Ectodermal cell (in vitro differentiated cells): ENCODE data around the gene L2HGDH.

Experiments
- H3K27ac ChIP-seq: 2 replicates; pipeline ENCODE4 v1.7.0; 2013; ENCODE audit warnings: mild to moderate bottlenecking, low read depth, low read length; ENCODE audit not compliant: insufficient read depth, poor library complexity, severe bottlenecking
- H3K27me3 ChIP-seq: 2 replicates; pipeline ENCODE4 v1.7.0; 2013; ENCODE audit warnings: mild to moderate bottlenecking, low read length; ENCODE audit not compliant: insufficient read depth, control insufficient read depth, poor library complexity, severe bottlenecking
- H3K36me3 ChIP-seq: one replicate; pipeline ENCODE4 v1.7.0; 2013; ENCODE audit warnings: low read length; ENCODE audit not compliant: control insufficient read depth, insufficient read depth
- H3K4me1 ChIP-seq: one replicate; pipeline ENCODE4 v1.7.0; 2013; ENCODE audit warnings: low read length; ENCODE audit not compliant: control insufficient read depth, insufficient read depth
- H3K4me3 ChIP-seq: 2 replicates; pipeline ENCODE4 v1.7.0; 2013; ENCODE audit warnings: low read depth, low read length, control low read depth; ENCODE audit not compliant: insufficient read depth
- H3K9me3 ChIP-seq: 2 replicates; pipeline ENCODE4 v1.7.0; 2013; ENCODE audit warnings: mild to moderate bottlenecking, low read length, moderate library complexity; ENCODE audit not compliant: control insufficient read depth
- WGBS, 2 experiments: methylation state at CpG; one replicate each; pipeline ENCODE4 v1.1.7; 2013; ENCODE audit warnings: missing lambda C conversion rate in 2 of 2; 5-methylcytosine and 5-hydroxymethylcytosine counted together

L2HGDH gene

GRCh38 chr14:50352584-50352983, 40.6 kb upstream of the L2HGDH start:
- Histone ChIP-seq H3K27ac (no peak overlapping the region), H3K4me3 (no peak overlapping the region), H3K36me3 (no peaks in the 10 kb centered on the region), H3K9me3 (no peaks in the 10 kb centered on the region), H3K27me3 (no peaks in the 10 kb centered on the region), H3K4me1 (peaks cover under 1% of the 10 kb centered on the region)
- WGBS, 2 experiments = 76 to 92% methylated on average over 4 of the region's 4 CpGs

- H3K27me3 ChIP-seq = no peaks in the 10 kb centered on the region
- no peak overlapping the region for H3K27ac ChIP-seq
- H3K4me3 ChIP-seq = no peak overlapping the region
- no peaks in the 10 kb centered on the region for H3K4me1 ChIP-seq
- no peaks in the 10 kb centered on the region for H3K9me3 ChIP-seq
- no peaks in the 10 kb centered on the region for H3K36me3 ChIP-seq
- 95 to 98% methylated on average over 2 of the region's 2 CpGs for WGBS, 2 experiments
These were observed 38.9 kb upstream of the L2HGDH start for GRCh38 chr14:50350975-50351374.

DNA sequence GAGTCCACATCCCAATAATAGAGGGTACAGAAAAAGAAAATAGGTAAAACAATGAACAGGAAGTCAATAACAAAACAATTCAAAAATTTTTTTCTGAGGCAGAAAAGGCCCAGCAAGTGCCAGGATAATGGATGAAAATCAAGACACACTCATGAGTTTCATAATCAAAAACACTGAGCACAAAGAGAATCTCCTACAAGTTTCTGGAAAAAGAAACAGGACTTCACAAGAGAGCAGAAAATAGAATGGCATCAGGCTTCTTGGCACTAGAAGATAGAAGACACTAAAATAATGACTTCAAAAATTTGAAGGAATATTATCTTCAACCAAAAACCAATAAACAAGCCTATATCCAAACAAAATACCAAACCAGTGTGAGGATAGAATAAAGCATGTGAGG, 36.9 kb upstream of the L2HGDH start:
- no peak overlapping the region for H3K27ac ChIP-seq
- no peaks in the 10 kb centered on the region for H3K36me3 ChIP-seq
- H3K4me1 ChIP-seq = no peaks in the 10 kb centered on the region
- H3K9me3 ChIP-seq = no peaks in the 10 kb centered on the region
- no peaks in the 10 kb centered on the region for H3K27me3 ChIP-seq
- no peak overlapping the region for H3K4me3 ChIP-seq

DNA sequence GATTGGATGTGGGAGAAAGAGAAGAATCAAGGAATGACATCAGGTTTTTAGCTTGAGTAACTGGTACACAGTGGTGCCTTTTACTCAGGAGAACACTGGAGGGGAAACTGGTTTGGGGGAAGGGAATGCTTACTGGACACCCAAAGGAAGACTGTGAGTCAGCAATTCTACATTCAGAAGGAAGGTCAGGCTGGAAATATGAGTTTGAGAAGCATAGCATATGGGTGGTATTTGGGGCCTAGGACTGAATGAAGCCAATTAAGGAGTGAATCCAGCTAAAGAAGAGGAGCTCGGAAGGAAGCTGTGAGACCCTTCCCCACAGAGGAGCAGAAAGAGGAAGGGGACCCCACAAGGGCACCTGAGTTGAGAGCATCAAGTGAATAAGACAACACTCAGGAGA, 35.5 kb upstream of the L2HGDH start:
- Histone ChIP-seq H3K36me3 (no peaks in the 10 kb centered on the region), H3K4me1 (no peaks in the 10 kb centered on the region), H3K4me3 (no peak overlapping the region), H3K27ac (no peak overlapping the region), H3K9me3 (no peaks in the 10 kb centered on the region), H3K27me3 (no peaks in the 10 kb centered on the region)
- WGBS, 2 experiments = 29 to 53% methylated on average over 1 of the region's 1 CpG

GRCh38 chr14:50345846-50346422, 33.9 kb upstream of the L2HGDH start:
- Histone ChIP-seq H3K9me3 (no peaks in the 10 kb centered on the region), H3K4me3 (no peak overlapping the region), H3K4me1 (no peaks in the 10 kb centered on the region), H3K27me3 (no peaks in the 10 kb centered on the region), H3K27ac (no peak overlapping the region), H3K36me3 (no peaks in the 10 kb centered on the region)
- WGBS, 2 experiments = 74 to 75% methylated on average over 6 of the region's 6 CpGs

DNA sequence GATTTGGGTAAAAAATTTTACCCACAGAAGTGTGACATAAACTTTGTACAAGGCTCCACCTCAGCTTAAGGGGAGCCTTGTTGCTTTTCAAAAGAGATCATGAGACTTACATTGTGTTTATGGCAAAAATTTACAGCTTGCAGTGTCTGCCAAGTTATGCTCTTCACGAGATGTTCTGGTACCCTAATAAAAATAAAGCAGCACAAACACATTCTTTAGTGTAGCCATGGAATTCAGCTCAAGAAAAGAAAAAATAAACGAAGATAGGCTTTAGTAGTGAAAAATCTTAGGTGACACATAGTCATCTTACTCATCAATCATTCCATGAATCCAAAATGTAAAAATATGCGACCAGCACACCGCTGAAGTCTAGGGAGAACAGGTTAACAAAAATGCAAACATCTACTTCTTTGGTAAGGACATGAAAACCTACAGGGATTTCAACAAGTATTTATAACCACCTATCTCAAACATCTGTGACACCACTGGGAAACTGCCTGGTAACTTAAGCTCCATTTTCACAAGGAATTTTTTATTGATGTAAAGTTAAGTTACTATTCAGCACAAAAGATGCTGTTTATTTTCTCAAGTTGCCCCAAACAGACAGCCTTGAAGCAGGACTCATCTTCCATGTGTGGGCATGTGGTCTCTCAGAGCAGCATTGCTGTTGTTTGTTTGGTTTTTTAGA, 33.0 kb upstream of the L2HGDH start:
- Histone ChIP-seq H3K9me3 (no peaks in the 10 kb centered on the region), H3K27ac (no peak overlapping the region)
- WGBS, 2 experiments = 91 to 98% methylated on average over 3 to 4 of the region's 4 CpGs

DNA sequence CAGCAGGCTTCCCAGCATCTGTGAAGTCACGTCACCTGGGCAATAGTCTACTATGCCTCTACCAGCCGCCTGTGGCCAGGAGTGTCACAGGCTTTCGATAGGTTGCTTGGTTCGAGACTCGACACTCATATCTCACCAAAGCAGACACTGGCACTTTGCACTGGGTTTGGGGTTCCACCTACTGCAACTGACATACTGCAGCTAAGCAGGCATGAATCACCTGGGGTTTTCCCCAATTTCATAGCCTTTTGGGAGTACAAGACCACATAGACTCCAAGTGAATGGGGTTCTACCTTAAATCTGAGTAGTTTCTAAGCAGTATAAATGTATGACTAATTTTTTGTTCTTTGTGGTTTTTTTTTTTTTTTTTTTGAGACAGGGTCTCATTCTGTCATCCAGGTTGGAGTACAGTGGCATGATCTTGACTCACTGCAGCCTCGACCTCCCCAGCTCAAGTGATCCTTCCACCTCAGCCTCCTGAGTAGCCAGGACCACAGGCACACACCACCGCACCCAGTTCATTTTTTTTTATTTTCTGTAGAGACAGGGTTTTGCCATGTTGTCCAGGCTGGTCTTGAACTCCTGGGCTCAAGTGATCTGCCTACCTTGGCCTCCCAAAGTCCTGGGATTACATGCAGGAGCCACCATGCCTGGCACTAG, 32.2 kb upstream of the L2HGDH start:
- H3K27me3 ChIP-seq = no peaks in the 10 kb centered on the region
- H3K9me3 ChIP-seq = no peaks in the 10 kb centered on the region
- H3K27ac ChIP-seq = no peak overlapping the region
- no peaks in the 10 kb centered on the region for H3K36me3 ChIP-seq
- H3K4me1 ChIP-seq = peaks cover 3% of the 10 kb centered on the region
- 93 to 94% methylated on average over 7 of the region's 7 CpGs for WGBS, 2 experiments
- H3K4me3 ChIP-seq = no peak overlapping the region

More for the DNA sequence above, 33.0 kb upstream of the L2HGDH start:
- H3K27me3 ChIP-seq = no peaks in the 10 kb centered on the region
- no peaks in the 10 kb centered on the region for H3K36me3 ChIP-seq
- no peak overlapping the region for H3K4me3 ChIP-seq
- H3K4me1 ChIP-seq = peaks cover 3% of the 10 kb centered on the region

GRCh38 chr14:50343434-50343833, 31.4 kb upstream of the L2HGDH start:
- peaks cover 3% of the 10 kb centered on the region for H3K4me1 ChIP-seq
- H3K36me3 ChIP-seq = no peaks in the 10 kb centered on the region
- H3K27ac ChIP-seq = no peak overlapping the region
- H3K27me3 ChIP-seq = no peaks in the 10 kb centered on the region
- no peaks in the 10 kb centered on the region for H3K9me3 ChIP-seq
- no peak overlapping the region for H3K4me3 ChIP-seq
- WGBS, 2 experiments = 100% methylated on average over 1 of the region's 1 CpG; no CpG with 5 or more reads in 1 of the 2 experiments

- peaks cover 3% of the 10 kb centered on the region for H3K4me1 ChIP-seq
- no peaks in the 10 kb centered on the region for H3K36me3 ChIP-seq
- no peaks in the 10 kb centered on the region for H3K9me3 ChIP-seq
- no peak overlapping the region for H3K4me3 ChIP-seq
- WGBS, 2 experiments = 28 to 33% methylated on average over 6 to 7 of the region's 8 CpGs
- H3K27me3 ChIP-seq = no peaks in the 10 kb centered on the region
- H3K27ac ChIP-seq = no peak overlapping the region
These were observed 30.4 kb upstream of the L2HGDH start for GRCh38 chr14:50342221-50343078.

DNA sequence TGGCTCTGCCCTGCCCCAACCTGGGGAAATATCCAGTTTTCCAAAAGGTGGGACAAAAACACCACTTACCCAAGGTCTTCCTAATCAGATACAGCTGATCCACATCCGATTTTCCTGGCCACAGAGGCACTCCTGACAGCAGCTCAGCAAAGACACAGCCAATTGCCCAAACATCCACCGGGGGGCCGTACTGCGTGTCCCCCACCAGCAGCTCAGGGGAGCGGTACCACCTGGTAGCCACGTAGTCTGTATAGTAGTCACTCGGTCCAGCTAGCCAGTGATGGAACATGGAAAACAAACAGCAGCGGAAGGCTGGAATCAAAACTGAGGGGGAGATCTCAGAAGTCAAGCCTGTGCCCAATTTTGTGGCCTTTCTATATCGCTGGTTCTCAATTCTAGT, 28.9 kb upstream of the L2HGDH start:
- H3K4me1 ChIP-seq = peaks cover 9% of the 10 kb centered on the region
- 85 to 86% methylated on average over 9 of the region's 9 CpGs for WGBS, 2 experiments
- no peaks in the 10 kb centered on the region for H3K36me3 ChIP-seq
- no peak overlapping the region for H3K4me3 ChIP-seq
- no peaks in the 10 kb centered on the region for H3K9me3 ChIP-seq
- no peak overlapping the region for H3K27ac ChIP-seq
- no peaks in the 10 kb centered on the region for H3K27me3 ChIP-seq
